Fibroblast of lung (primary cell): Measurements from ENCODE around the gene IL20RA.

ENCODE experiments used
- EZH2 ChIP-seq: IDR thresholded peaks from 2 replicates; pipeline ENCODE4 v1.5.1; 2012; ENCODE audit warnings: low read length, control low read depth, mild to moderate bottlenecking; ENCODE audit errors: missing control alignments
- TF ChIP-seq, protein P1 (sequence below), 2 donors: IDR thresholded peaks in 1 of 2; conservative IDR thresholded peaks in 1 of 2; 1 replicate in 1 of 2; 2 replicates in 1 of 2; pipeline ENCODE4 v1.5.1; 2011 to 2012; ENCODE audit warnings: low read length in 2 of 2, control low read depth in 1 of 2, inconsistent platforms in 1 of 2, low read depth in 1 of 2, mild to moderate bottlenecking in 1 of 2

DNA sequence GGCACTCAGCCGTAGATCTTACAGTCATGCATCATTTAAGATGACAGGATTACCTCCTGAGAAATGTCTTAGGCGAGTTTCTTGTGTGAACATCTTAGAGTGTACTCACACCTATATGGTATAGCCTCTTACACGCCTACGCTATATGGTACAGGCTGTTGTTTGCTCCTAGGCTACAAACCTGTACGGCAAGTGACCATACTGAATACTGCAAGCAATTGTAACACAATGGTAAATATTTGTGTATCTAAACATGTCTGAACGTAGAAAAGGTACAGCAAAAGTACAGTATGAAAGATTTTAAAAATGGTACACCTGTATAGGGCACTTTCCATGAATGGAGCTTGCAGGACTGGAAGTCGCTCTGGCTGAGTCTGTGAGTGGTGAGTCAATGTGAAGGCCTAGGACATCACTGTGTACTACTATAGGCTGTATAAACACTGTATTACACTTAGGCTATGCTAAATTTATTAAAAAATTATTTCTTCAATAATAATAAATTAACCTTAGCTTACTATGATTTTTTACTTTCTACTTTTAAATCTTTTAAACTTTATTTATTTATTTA lies 541 bp upstream of the IL20RA start:
- TF ChIP-seq, protein P1, sequence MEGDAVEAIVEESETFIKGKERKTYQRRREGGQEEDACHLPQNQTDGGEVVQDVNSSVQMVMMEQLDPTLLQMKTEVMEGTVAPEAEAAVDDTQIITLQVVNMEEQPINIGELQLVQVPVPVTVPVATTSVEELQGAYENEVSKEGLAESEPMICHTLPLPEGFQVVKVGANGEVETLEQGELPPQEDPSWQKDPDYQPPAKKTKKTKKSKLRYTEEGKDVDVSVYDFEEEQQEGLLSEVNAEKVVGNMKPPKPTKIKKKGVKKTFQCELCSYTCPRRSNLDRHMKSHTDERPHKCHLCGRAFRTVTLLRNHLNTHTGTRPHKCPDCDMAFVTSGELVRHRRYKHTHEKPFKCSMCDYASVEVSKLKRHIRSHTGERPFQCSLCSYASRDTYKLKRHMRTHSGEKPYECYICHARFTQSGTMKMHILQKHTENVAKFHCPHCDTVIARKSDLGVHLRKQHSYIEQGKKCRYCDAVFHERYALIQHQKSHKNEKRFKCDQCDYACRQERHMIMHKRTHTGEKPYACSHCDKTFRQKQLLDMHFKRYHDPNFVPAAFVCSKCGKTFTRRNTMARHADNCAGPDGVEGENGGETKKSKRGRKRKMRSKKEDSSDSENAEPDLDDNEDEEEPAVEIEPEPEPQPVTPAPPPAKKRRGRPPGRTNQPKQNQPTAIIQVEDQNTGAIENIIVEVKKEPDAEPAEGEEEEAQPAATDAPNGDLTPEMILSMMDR (conservative IDR thresholded peaks at IDR 0.05 in 1 of 2, IDR thresholded peaks at IDR 0.05 in 1 of 2; ENCODE audit: low read depth in 1 of 2, low read length in 2 of 2) = no peak
- no peak for TF ChIP-seq EZH2
